ENCODE data around the gene CFAP119.

CFAP119 gene

DNA sequence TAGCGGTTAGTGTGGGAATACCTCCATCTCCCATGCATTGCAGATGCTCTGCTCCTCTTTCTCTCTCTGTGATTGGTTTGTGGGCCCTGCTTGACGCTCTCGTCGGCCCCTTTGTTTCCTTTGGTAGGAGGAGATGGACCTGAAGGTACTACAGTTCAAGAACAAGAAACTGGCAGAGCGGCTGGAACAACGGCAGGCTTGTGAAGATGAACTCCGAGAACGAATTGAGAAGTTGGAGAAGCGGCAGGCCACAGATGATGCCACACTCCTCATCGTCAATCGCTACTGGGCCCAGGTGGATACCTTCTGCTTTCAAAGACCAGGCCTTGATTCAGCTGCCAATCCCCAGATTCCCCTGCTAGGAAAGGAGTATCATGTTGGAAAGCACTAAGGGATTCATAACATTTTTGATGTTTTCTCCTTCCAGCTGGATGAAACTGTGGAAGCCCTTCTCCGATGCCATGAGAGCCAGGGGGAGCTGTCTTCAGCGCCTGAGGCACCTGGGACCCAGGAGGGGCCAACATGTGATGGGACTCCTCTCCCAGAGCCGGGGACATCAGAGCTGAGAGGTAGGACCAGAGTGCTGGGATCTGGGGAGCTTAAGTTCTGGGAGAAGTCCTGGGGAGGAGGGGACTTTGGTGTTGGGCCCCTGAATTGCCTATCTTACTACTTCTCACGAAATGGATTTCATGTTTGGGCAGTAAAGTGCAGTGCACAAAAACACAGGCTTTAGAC lies 1.3 kb upstream of the CFAP119 start:
- DNase-seq (ENCODE audit: low read depth), result no peak

DNA sequence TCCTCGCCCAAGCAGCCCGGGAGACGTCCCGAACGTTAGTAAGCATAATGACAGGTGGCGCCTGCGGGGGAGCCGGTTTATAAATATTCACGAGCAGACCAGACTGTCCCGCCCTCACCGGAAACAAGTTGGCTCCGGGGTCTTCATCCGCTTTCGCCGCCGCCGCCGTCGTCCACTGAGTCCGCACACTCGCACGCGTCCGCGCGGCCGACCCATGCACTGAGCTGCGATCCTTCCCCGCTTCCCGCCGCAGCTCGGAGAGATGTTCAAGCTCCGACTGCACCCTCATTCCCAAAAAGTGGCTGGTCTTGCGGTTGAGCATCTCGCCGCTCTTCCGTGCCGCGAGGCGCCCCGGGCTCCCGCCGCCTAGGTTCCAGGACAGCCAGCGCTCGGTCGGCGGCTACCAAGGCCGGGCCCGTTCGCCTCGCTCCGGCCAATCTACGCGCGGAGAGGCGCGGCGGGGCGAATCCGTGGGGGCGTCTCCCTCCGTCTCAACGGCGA lies 385 bp downstream of the CFAP119 start:
- DNase-seq (ENCODE audit: low read depth), result no peak

DNA sequence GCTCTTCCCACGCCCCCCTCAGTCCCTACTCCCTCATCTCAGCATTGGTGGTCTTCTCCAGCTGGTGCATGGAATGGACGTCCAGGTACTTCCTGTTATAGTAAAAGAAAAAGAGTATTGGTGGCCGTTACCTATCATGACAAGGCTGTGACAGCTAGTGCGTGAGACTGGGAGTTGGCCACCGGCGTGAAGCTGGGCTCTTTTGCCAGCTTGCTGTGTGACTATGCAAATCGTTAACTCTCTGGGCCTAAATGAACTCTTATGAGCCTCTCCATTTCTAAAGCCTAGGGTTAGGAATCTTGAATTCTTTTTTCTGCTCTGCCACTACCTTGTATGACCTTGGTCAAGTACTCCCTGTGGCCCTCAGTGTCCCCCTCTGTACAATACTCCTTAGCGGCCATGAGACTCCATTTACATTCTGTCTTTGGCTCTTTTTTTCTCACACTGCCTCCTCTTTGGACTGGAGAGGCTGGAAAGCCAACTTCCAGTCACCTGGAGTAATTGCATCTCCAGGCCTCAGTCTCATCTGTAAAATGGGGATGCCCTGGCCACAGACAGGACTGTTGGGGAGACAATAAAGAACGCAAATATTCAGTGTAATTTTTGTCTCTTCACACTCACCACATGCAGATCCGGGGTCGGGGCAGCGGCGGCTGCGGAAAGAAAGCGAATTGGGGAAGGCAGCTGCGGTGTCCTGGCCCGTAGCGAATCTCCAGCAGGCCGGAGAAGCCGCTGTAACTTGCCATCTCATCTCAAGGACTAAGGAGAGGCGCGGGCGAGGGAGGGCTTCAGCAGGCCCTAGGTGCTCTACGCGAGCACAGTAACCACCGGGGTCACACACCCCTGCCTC lies 1.1 kb downstream of the CFAP119 start:
- DNase-seq (ENCODE audit: low read depth), result no peak

DNA sequence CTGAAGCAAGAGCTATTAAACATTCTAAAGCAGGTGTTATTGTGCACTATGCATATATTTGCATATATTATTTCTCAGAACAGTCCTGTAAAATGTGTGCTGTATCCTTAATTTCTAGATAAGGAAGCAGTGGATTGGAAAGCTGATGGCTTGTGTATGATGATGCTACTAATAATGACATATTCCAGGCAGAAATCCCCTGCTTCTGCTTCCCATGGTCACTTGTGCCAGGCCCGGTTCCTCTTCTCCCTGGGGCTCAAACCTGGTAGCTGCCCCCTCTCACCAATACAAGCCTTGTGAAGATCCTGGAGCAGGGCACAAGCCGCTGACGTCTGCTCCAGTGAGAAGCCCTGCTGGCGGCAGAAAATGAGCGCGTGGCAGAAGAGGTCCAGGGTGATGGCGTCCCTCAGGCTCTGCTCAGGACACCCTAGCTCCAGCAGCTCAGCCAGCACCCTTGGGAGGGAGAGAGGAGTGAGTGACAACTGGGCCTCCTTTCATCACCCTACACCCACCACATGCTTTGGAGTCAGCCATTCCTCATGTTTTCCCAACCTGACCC lies 1.8 kb downstream of the CFAP119 start:
- DNase-seq (ENCODE audit: low read depth), result no peak

DNA sequence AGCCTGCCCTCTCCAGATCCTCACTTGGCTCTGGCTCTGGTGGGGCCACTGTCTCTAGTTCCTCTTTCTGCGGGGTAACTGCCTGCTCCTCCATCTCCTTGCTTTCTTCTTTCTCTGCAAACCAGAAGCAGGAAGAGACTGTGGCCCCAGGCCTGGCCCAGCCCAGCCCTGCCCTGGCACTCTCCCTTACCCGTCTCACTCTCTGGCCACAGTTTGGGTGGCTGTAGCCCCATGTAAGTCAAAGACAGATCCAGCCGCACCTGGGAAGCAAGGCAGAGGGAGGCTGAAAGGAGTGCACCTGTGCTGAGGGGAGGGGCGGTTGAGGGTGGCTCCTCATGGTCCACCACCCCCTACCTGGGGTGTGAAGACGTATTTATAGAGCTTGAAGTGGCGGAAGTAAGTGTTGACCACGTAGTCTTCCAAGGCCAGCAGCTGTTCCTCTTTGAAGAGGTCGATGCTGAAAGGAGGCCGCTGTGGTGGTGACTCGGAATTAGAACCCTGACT lies 2.8 kb downstream of the CFAP119 start:
- no peak for DNase-seq (ENCODE audit: low read depth)

DNA sequence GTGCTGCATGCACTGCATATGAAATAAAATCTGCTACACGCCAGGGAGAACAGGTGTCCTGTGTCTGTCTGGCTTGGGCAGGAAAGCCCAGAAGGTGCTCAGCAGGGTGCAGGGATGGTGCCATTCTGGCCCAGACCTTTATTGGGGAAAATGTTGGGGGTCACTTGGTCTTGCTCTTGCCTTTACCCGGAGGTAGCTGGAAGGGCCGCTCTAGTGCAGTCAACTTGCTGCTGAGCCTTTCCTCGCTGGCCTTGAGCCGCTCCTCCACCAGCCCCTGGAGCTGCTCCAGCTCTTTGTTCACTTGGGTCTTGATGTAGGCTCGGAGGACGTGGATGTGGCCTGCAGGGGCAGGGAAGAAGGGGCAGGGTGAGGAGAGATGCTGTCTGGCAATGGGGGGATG lies 4.5 kb downstream of the CFAP119 start:
- DNase-seq (ENCODE audit: low read depth), result no peak

DNA sequence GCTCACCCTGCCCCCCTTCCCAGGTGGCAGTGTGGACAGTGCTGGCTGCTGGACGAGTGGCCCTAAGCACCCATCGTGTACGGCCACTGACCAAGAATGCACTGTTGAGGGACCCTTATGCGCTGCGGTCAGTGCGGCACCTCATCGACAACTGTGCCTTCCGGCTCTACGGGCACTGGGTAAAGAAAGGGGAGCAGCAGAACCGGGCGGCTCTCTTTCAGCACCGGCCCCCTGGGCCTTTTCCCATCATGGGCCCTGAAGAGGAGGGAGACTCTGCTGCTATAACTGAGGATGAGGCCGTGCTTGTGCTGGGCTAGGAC lies 5.1 kb downstream of the CFAP119 start:
- no peak for DNase-seq (ENCODE audit: low read depth)

DNA sequence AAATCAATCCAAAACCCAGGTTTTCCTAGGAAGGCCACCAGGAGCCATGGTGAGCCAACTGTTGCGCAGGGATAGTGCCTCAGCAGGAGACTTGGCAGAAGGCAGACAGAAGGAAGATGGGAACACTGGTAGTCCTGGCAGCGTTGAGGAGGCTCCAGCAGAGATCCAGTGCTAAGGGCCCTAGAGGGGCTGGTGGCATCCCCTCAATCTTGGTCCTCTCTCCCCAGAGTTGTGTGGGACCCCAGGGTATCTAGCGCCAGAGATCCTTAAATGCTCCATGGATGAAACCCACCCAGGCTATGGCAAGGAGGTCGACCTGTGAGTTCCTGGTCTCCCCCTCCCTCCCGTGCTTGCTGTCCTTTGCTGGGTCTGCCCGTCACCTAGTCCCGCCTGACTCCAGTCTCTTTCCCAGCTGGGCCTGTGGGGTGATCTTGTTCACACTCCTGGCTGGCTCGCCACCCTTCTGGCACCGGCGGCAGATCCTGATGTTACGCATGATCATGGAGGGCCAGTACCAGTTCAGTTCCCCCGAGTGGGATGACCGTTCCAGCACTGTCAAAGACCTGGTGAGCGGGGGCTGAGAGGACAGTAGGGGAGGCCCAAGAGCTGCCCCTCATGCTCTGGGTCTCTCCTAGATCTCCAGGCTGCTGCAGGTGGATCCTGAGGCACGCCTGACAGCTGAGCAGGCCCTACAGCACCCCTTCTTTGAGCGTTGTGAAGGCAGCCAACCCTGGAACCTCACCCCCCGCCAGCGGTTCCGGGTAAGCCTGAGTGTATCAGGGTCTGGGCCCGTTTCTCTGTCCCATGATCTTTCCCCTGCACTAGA lies 5.7 kb downstream of the CFAP119 start:
- no peak for DNase-seq (ENCODE audit: low read depth)

DNA sequence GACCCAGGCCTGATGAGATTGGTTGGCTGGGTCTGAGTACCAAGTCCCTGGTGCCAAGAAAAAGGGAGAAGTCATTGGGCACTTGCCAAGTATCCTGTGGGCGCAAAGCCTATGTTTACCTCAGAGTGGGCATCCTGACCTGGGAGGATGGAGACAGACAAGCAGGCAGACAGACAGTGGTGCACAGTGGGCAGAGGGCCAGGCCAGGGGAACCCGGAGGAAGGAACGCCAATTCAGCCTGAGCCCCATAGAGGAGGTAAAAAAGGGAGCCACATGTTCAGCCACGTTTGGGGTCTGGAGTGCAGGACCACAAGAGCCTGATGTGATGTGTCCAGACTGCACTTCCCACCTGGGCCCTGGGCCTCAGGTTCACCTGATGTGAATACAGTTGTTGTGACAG lies 8.3 kb downstream of the CFAP119 start:
- no peak for DNase-seq (ENCODE audit: low read depth)

DNA sequence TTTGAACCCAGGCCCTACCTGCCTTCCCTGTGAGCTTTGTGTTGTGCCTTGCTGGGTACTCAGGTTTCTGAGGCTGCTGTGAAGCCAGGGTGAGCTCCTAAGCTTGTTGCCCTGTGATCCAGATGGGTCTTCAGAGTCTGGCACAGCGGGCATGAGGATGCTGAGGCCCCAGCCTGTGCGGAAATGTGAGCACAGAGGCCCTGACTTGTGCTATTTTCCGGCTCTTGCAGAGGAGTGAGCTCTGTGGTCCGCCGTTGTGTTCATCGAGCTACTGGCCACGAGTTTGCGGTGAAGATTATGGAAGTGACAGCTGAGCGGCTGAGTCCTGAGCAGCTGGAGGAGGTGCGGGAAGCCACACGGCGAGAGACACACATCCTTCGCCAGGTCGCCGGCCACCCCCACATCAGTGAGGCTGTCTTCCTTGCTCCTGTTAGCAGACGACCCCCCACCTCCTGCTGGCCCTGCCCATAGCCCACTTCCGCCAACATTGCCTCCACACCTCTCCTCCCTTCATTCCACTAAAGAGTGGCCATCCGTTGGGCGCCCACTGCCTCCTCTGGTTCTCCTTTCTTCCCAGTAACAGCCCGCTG lies 10.9 kb downstream of the CFAP119 start:
- DNase-seq (ENCODE audit: low read depth), result no peak

DNA sequence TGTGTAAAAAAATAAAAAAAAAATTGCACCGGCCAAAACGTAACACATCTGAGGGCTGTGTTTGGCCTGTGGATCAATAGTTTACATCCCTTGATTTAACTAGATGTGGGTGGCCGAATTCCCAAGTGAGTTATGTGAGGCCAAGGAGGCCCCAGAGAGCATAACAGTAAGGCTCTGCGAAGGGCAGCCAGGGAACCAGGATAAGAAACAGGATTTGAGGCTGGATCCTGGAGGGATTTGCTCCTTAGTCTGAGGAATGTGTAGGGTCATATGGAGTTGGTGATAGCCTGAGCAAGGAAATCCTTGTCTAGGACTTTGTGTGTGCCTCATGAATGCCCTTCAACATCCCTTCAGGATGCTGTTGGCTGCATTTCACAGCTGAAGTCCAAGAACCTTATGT lies 11.7 kb downstream of the CFAP119 start:
- no peak for DNase-seq (ENCODE audit: low read depth)

DNA sequence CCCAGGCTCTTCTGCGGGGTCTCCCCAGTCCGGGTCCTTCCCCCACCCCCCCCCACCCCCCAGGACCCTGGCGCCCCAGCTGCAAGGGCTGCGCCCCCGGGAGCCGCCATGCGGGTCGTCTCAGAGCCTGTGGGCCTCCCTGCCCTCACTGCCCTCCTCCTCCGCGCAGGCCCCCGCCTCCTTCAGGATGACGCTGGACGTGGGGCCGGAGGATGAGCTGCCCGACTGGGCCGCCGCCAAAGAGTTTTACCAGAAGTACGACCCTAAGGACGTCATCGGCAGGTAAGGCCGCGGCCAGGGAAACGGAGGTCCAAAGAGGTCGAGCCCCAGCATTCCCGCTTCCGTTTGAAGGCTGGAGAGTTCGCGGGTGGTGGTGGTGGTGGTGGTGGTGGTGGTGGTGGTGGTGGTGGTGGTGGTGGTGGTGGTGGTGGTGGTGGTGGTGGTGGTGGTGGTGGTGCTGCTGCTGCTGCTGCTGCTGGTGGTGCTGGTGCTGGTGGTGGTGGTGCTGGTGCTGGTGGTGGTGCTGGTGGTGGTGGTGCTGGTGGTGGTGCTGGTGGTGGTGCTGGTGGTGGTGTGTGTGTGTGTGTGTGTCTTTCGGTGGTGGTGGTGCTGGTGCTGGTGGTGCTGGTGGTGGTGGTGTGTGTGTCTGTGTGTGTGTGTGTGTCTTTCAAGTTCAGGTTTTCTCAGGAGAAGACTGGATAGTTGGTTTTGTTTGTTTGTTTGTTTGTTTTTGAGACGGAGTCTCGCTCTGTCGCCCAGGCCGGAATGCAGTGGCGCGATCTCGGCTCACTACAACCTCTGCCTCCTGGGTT lies 13.0 kb downstream of the CFAP119 start:
- DNase-seq (ENCODE audit: low read depth), result no peak

DNA sequence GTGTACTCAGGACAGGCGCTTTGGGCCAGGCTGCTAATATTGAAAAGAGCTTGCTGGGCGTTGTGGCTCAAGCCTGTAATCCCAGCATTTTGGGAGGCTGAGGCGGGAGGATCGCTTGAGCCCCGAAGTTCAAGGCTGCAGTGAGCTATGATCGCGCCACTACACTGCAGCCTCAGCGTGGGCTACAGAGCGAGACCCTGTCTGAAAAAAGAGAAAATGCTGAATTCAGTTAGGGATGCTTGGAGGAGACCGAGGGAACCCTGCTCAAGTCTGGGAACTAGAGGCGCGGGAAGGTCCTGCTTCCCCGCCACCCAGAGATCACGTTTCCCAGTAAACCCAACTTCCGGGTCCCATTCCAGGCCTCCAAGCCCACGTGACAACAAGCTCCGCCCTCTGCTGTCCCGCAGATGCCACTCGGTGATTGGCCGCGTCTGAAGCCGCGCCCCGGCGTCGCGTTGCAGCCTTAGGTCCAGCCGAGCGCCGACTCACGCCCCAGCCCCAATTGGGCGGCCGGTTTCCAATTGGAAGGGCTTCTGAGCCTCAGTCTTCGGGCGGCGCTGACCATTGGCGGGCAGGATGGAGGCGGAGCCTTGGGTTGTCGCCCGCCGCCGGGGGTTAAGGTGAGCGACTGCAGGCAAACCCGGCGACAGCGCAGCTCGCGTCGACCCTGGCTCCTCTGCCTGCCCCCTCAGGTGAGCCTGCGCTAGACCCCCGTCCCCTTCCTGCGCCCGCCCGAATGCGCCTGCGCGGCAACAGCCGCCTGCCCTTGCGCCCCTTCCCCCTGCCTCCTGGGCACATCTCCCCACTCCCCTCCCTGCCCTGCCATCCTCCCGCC lies 13.8 kb downstream of the CFAP119 start, which contains the start of gene PHKG2:
PHKG2 (plus strand) TSS at position 627 of the 835 bp plus-strand sequence. CDS start 396 bp downstream, outside the sequence.
- peak; percentile 95 for DNase-seq (ENCODE audit: low read depth)

DNA sequence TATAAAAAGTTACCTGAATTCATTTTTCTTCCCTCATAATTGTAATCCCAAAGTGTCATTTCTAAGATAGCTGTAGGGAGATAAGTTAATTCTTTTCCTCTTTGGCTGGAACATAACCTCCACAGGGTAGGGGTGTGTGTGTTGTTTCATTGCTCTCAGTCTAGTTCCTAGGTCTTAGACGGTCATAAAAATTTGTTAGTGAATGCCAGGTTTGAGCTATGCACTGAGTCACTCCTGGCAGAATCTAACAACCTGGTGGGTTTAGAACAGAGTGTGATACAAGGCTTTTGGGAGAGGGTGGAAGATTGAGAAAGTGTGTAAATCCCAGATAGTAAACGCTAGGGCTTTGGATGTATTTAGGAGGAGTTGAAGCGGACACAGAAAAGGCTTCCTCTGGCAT lies 14.5 kb downstream of the CFAP119 start:
- DNase-seq (ENCODE audit: low read depth), result no peak

DNA sequence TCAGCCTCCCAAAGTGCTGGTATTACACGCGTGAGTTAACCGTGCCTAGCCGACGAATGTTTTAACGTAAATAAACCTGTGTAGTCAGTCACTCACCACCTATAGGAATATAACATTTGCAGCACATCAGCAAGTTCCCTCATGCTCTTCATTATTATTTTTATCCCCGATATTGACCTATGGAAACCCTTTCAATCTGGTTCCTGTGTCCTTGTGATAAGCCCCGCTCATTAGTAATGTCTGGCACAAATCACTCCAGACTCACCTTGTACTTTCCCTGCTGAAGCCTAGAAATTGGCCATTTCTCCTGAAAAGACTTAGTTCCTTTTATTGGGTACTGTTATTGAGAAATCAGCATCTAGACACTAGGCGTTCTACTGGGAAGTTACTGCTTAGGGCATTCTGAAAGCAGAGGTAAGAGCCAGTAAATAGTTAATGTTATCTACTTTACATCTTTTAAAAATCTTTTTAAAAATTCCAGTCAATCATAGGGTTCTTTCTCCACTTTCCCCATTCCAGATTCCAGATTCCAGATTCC lies 15.2 kb downstream of the CFAP119 start:
- DNase-seq (ENCODE audit: low read depth), result no peak

DNA sequence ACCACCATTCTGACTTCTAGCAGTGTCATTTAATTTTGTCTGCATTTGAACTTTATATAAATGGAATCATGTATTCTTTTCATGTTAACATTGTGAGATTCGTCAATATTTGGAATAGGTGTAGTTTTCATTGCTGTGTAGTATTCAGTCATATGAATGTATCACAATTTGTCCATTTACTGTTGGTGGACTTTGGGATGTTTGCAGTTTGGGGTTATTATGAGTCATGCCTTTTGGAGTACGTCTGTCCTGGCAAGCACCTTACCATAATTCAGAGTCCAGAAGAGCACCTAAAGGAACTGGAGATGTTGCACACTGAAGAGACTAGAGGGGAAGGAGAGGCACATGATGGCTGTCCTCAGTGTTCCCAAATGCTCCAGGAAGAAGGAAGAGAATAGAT lies 16.8 kb downstream of the CFAP119 start:
- DNase-seq (ENCODE audit: low read depth), result no peak

DNA sequence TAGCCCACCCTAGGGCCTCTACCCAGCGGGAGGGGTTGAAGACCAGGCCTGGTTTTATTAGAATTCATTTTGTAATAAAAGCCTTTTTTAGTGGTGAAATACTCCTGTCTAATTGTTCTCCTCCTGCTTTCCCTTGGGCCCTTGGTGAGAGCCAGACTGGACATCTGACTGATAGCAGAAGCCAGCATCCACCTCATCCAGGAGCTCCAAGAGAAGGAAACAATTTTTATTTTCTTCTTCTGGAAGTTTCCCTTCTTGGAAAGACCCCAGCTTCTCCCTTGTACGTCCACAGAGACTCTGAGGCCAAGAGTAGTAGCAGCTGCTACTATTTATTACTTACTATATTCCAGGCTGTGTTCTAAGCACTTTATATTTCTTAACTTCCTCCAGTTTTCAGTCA lies 17.7 kb downstream of the CFAP119 start:
- DNase-seq (ENCODE audit: low read depth), result no peak

DNA sequence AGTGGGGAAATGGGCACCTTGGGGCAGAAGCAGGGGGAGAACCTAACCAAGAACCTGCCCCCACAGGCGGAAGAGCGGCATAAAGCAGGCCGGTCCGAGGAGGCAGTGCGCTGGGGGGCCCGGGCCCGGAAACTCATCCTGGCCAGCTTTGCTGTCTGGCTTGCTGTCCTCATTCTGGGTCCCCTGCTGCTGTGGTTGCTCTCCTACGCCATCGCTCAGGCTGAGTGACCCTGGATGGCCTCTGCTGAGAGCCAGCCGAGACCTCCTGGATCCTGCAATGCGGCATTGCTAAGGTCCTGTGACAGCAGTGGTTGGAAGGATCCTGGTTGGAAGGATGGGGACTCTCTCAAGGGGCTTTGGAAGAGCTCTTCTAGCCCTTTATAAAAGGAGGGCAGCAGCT lies 18.1 kb downstream of the CFAP119 start:
- DNase-seq (ENCODE audit: low read depth), result no peak

DNA sequence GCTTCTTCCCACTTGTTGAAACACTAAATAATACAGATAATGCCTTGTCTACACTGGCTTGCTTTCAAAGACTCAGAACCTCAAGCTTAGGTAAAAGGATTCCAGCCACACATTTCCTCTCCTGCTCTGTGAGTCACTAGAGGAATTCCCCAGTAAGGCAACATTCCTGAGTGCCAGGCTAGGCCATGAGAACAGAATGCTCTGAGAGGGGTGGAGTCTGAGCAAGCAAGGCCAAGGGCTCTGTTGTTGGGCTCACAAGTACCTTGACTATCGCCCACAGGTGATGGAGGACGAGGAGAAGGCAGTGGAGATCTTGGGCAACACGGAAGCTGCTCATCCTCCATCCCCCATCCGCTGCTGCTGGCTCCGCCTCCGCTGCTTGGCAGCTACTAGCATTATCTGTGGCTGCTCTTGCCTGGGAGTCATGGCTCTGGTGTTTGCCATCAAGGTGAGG lies 20.4 kb downstream of the CFAP119 start:
- no peak for DNase-seq (ENCODE audit: low read depth)

Measured in activated T-helper 1 cell treated with Interleukin-2 at 50 U/mL for 16 hours (primary cell).